ENCODE measurements around the gene C16orf92.

DNA sequence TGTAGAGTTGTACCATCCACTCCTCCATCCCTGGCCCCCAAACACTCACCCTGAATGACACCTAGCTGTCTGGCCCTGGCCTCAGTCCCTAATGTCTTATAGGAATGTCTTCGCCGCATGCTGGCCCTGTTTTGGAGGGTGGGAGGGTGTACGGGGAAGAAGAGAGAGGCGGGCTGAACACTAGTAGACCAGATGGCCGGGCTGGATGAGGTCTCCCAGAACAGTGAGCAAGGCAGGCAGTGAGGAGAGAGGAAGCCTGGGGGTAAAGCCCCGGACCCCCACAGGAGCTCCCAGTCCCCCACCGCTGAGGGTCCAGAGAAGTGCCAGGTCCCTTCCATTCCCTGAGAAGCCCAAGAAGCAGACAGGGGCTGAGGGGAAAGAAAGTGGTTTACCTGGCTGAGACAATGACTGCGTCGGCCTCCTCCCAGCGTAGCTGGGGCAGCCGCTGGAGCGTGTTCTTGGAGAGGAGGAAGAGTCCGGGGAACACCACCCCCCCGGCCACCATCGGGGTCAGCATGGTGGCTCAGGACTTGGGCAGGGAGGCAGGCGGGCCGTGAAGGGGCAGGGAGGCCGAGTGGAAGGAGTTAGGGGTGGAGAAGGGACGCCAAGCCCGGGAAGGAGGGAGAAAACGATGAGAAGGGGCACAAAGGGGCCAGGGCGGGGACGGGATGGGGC lies 7.2 kb downstream of the C16orf92 start:
- no peak for TF ChIP-seq BHLHE40 (IDR thresholded peaks at IDR 0.05; ENCODE audit: borderline replicate concordance)
- no peak for TF ChIP-seq FOXK2 (IDR thresholded peaks at IDR 0.05)
- TF ChIP-seq SP1 (IDR thresholded peaks at IDR 0.05): no peak
- TF ChIP-seq FOXA1 (IDR thresholded peaks at IDR 0.05): no peak
- no peak for TF ChIP-seq NFRKB (IDR thresholded peaks at IDR 0.05)
- TF ChIP-seq ELF4 (IDR thresholded peaks at IDR 0.05): no peak
- TF ChIP-seq SUZ12 (IDR thresholded peaks at IDR 0.05): no peak

Data from HEK293T (cell line).